H1 (cell line): Measurements from ENCODE around the gene TMEM232. TPM values are rescaled to one million over a fixed set of nuclear protein-coding genes. Genes with fewer than 3 reads are reported as not detected.

Experiments used
- CTCF ChIA-PET: fragments of 300-600 bp; sonication (Branson Sonifier 250); formaldehyde crosslinking; loops from one replicate; lab custom pipeline; 2021; ENCODE audit not compliant: partially characterized antibody; lab: Charles Lee
- POLR2A ChIA-PET: fragments of 300-600 bp; sonication (Branson Sonifier 250); formaldehyde crosslinking; loops from one replicate; lab custom pipeline; 2021; ENCODE audit warnings: inconsistent platforms; ENCODE audit not compliant: partially characterized antibody; lab: Charles Lee
- DNase-seq, 2 experiments: peaks; one replicate each; pipeline versions ENCODE4 v3.0.0 to v3.0.0-alpha.2; 2010 to 2022; ENCODE audit warnings: low spot score in 2 of 2, low read depth in 1 of 2, mixed read lengths in 1 of 2
- FAIRE-seq: peaks from 2 replicates; lab custom pipeline; 2011; peaks lifted over from hg19 to GRCh38; lab: Jason Lieb, UNC
- H2AFZ ChIP-seq: 2 replicates; pipeline ENCODE4 v1.8.1; 2012; ENCODE audit warnings: low read length, inconsistent platforms
- H2AK5ac ChIP-seq: 2 replicates; pipeline ENCODE4 v1.6.1; 2013; ENCODE audit warnings: low read depth, low read length
- H2BK120ac ChIP-seq: replicated peaks from 2 replicates; pipeline ENCODE3; 2013; ENCODE audit warnings: low read depth, low read length, inconsistent platforms
- H2BK12ac ChIP-seq: 2 replicates; pipeline ENCODE4 v1.6.1; 2013; ENCODE audit warnings: low read depth, low read length
- H2BK15ac ChIP-seq: 2 replicates; pipeline ENCODE4 v1.6.1; 2013; ENCODE audit warnings: low read length
- H2BK20ac ChIP-seq: 2 replicates; pipeline ENCODE4 v1.6.1; 2013; ENCODE audit warnings: low read length
- H2BK5ac ChIP-seq: 2 replicates; pipeline ENCODE4 v1.6.1; 2013; ENCODE audit warnings: low read depth, low read length
- H3K14ac ChIP-seq: 2 replicates; pipeline ENCODE4 v1.6.1; 2013; ENCODE audit warnings: inconsistent platforms; ENCODE audit not compliant: insufficient read length
- H3K18ac ChIP-seq: 2 replicates; pipeline ENCODE4 v1.6.1; 2013; ENCODE audit warnings: low read length; ENCODE audit errors: extremely low read depth
- H3K23ac ChIP-seq: 2 replicates; pipeline ENCODE4 v1.6.1; 2013; ENCODE audit warnings: inconsistent platforms; ENCODE audit not compliant: insufficient read length
- H3K23me2 ChIP-seq: 2 replicates; pipeline ENCODE4 v1.6.1; 2013; ENCODE audit warnings: low read depth, low read length
- H3K27ac ChIP-seq: 2 replicates; pipeline ENCODE4 v1.6.1; 2011; ENCODE audit warnings: low read depth, low read length, inconsistent platforms
- H3K27me3 ChIP-seq, 4 experiments: replicated peaks in 1 of 4; 1 replicate in 1 of 4; 2 replicates in 3 of 4; pipeline versions ENCODE4 v1.6.1 to v1.8.1; 2011 to 2013; ENCODE audit warnings: low read length in 3 of 4, mild to moderate bottlenecking in 3 of 4, inconsistent platforms in 2 of 4, mixed read lengths in 2 of 4, moderate library complexity in 1 of 4; ENCODE audit not compliant: control insufficient read depth in 3 of 4, insufficient read depth in 3 of 4; ENCODE audit errors: extremely low read depth in 1 of 4
- H3K36me3 ChIP-seq, 4 experiments: 2 replicates each; pipeline versions ENCODE4 v1.6.1 to v1.8.1; 2011 to 2013; ENCODE audit warnings: mild to moderate bottlenecking in 4 of 4, low read length in 3 of 4, moderate library complexity in 2 of 4, control low read depth in 1 of 4, inconsistent platforms in 1 of 4; ENCODE audit not compliant: insufficient read depth in 4 of 4, control insufficient read depth in 2 of 4
- H3K4ac ChIP-seq: replicated peaks from 2 replicates; pipeline ENCODE3; 2013; ENCODE audit warnings: low read length, low read depth, mixed read lengths, inconsistent platforms; ENCODE audit not compliant: insufficient read length
- H3K4me1 ChIP-seq, 4 experiments: replicated peaks in 1 of 4; 1 replicate in 1 of 4; 2 replicates in 3 of 4; pipeline versions ENCODE4 v1.6.1 to v1.8.1; 2011 to 2013; ENCODE audit warnings: low read length in 3 of 4, inconsistent platforms in 2 of 4, mixed read lengths in 1 of 4; ENCODE audit not compliant: insufficient read depth in 4 of 4, control insufficient read depth in 3 of 4
- H3K4me2 ChIP-seq, 2 experiments: 2 replicates each; pipeline versions ENCODE4 v1.6.1 to v1.8.1; 2011 to 2013; ENCODE audit warnings: low read depth in 2 of 2, low read length in 2 of 2, control low read depth in 1 of 2, inconsistent platforms in 1 of 2, mild to moderate bottlenecking in 1 of 2; ENCODE audit not compliant: insufficient read depth in 1 of 2
- H3K4me3 ChIP-seq, 4 experiments: fragments of 200-600, 300-600 bp in 1 of 4; sonication (generic), shearing (Covaris generic), sonication (Bioruptor Twin) in 1 of 4; 2 replicates each; pipeline versions ENCODE4 v1.5.1 to v1.8.1; 2011 to 2016; ENCODE audit warnings: low read length in 4 of 4, low read depth in 3 of 4, control low read depth in 2 of 4, inconsistent platforms in 2 of 4, mild to moderate bottlenecking in 2 of 4, mixed read lengths in 1 of 4, moderate library complexity in 1 of 4; ENCODE audit not compliant: insufficient read depth in 2 of 4; ENCODE audit errors: extremely low read depth in 1 of 4
- H3K56ac ChIP-seq: replicated peaks from 2 replicates; pipeline ENCODE3; 2013; ENCODE audit warnings: low read depth, mild to moderate bottlenecking, mixed read lengths, low read length, inconsistent platforms; ENCODE audit not compliant: insufficient read length
- H3K79me1 ChIP-seq: 2 replicates; pipeline ENCODE4 v1.6.1; 2013; ENCODE audit warnings: low read depth, low read length, control low read depth
- H3K79me2 ChIP-seq, 2 experiments: 2 replicates each; pipeline versions ENCODE4 v1.6.1 to v1.8.1; 2012 to 2013; ENCODE audit warnings: low read length in 2 of 2, mild to moderate bottlenecking in 2 of 2, inconsistent platforms in 1 of 2; ENCODE audit not compliant: insufficient read depth in 2 of 2, control insufficient read depth in 1 of 2
- H3K9ac ChIP-seq, 4 experiments: replicated peaks in 1 of 4; 1 replicate in 1 of 4; 2 replicates in 3 of 4; pipeline versions ENCODE4 v1.6.1 to v1.8.1; 2011 to 2013; ENCODE audit warnings: low read depth in 3 of 4, low read length in 3 of 4, control low read depth in 2 of 4, mild to moderate bottlenecking in 2 of 4, moderate library complexity in 2 of 4, inconsistent platforms in 1 of 4; ENCODE audit errors: extremely low read depth in 1 of 4
- H3K9me3 ChIP-seq, 2 experiments: 2 replicates each; pipeline versions ENCODE4 v1.6.1 to v1.8.1; 2012 to 2013; ENCODE audit warnings: mild to moderate bottlenecking in 2 of 2, moderate library complexity in 2 of 2, control low read depth in 1 of 2, inconsistent platforms in 1 of 2, low read depth in 1 of 2, low read length in 1 of 2, mixed read lengths in 1 of 2; ENCODE audit not compliant: insufficient read depth in 2 of 2
- H4K20me1 ChIP-seq, 2 experiments: replicated peaks in 1 of 2; 2 replicates each; pipeline versions ENCODE3 to v1.8.1; 2011 to 2013; ENCODE audit warnings: inconsistent platforms in 2 of 2, low read length in 2 of 2, mild to moderate bottlenecking in 1 of 2; ENCODE audit not compliant: insufficient read depth in 2 of 2, control insufficient read depth in 1 of 2
- H4K5ac ChIP-seq: 2 replicates; pipeline ENCODE4 v1.6.1; 2013; ENCODE audit warnings: low read length, low read depth, mixed read lengths, inconsistent platforms; ENCODE audit not compliant: insufficient read length
- H4K8ac ChIP-seq: 2 replicates; pipeline ENCODE4 v1.8.0; 2013; ENCODE audit warnings: mild to moderate bottlenecking, moderate library complexity, low read length, inconsistent platforms; ENCODE audit not compliant: insufficient read depth; ENCODE audit errors: extremely low read depth
- H4K91ac ChIP-seq: replicated peaks from 2 replicates; pipeline ENCODE3; 2013; ENCODE audit warnings: low read length, mixed read lengths, inconsistent platforms; ENCODE audit not compliant: insufficient read length
- CREB1 ChIP-seq: IDR thresholded peaks from 2 replicates; pipeline ENCODE4 v1.6.1; 2012; ENCODE audit warnings: inconsistent platforms
- EP300 ChIP-seq, 2 experiments: IDR thresholded peaks; 1 replicate in 1 of 2; 2 replicates in 1 of 2; pipeline ENCODE4 v1.6.1; 2011 to 2012; ENCODE audit warnings: low read depth in 2 of 2, low read length in 2 of 2, mild to moderate bottlenecking in 2 of 2, borderline replicate concordance in 1 of 2, inconsistent platforms in 1 of 2, moderate library complexity in 1 of 2
- MAFK ChIP-seq: IDR thresholded peaks from 2 replicates; pipeline ENCODE4 v1.6.1; 2012; ENCODE audit warnings: low read depth, mild to moderate bottlenecking, improper control_type of control experiment, low read length
- POU5F1 ChIP-seq: IDR thresholded peaks from 2 replicates; pipeline ENCODE4 v1.6.1; 2011; ENCODE audit warnings: low read depth, mild to moderate bottlenecking, low read length, moderate library complexity
- WGBS, 2 experiments: shearing (Covaris generic) in 1 of 2; methylation state at CpG; one replicate each; pipeline versions ENCODE4 v1.1.6 to v1.1.7; 2013 to 2015; ENCODE audit warnings: low lambda C conversion rate in 2 of 2, mixed read lengths in 2 of 2, inconsistent platforms in 1 of 2, low coverage in 1 of 2, missing lambda C conversion rate in 1 of 2; ENCODE audit not compliant: insufficient replicate concordance in 2 of 2, insufficient coverage in 1 of 2, insufficient read length in 1 of 2; ENCODE audit errors: extremely low coverage in 1 of 2, missing lambda C conversion rate in 1 of 2; 5-methylcytosine and 5-hydroxymethylcytosine counted together
- polyA plus RNA-seq, 7 experiments: library from polyadenylated mRNA; depleted of rRNA in 3 of 7; stranded (reverse) in 5 of 7; unstranded in 2 of 7; fragments of >200 nt in 5 of 7; fragments of 200-250 nt in 2 of 7; gene quantifications; 1 replicate in 5 of 7; 2 replicates in 1 of 7; 4 replicates in 1 of 7; pipeline versions ENCODE4 v1.2.1 to v1.2.3, GENCODE V29; 2011 to 2013; ENCODE audit warnings: missing spikeins in 2 of 7, mixed read lengths in 2 of 7
- total RNA-seq: library from RNA; stranded (reverse); fragmentation: NEBNext Ultra II Directional; extraction: Animal tissue kit (Norgen Biotek cat#: 25700); gene quantifications from 2 replicates; pipeline ENCODE4 v1.2.1, GENCODE V29; 2021

The TMEM232 gene
- total and polyA plus RNA-seq, 2 of the 8 experiments (the other 6 are each of a cell fraction or from before 2014, with no cell fraction given) = 0.38 to 1.3 TPM

DNA sequence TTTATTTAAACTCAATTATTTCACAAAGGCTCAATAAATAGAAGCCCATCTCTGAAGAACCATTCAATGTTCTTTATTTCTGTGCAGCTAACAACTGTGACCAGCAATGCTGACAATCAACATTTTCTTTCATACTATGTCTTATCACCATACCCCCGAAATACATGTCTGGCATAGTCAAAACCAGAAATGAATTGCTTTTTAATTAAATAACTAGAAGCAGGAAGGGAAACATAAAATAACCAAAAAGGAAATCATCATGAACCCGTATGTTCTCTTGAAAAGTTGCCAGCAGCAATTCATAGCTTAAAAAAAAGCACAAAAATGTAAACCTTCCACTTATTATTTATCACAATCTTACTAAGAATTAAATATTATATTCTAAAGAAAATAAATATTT, 212.4 kb downstream of the TMEM232 start:
- FAIRE-seq = no peak
- Histone ChIP-seq H2BK20ac (no peak overlapping the region), H4K5ac (no peak overlapping the region), H3K79me1 (no peaks in the 10 kb centered on the region), H4K8ac (no peak overlapping the region), H3K4me3 (no peak overlapping the region), H3K36me3 (no peaks in the 10 kb centered on the region), H2AK5ac (no peak overlapping the region), H3K27me3 (no peaks in the 10 kb centered on the region), H2BK12ac (no peak overlapping the region), H3K14ac (no peak overlapping the region), H3K4me2 (no peak overlapping the region), H3K9ac (no peak overlapping the region), H3K27ac (no peak overlapping the region), H3K4ac (no peak overlapping the region), H3K18ac (no peak overlapping the region), H4K91ac (no peak overlapping the region), H3K79me2 (no peaks in the 10 kb centered on the region), H3K9me3 (no peaks in the 10 kb centered on the region), H3K23me2 (no peaks in the 10 kb centered on the region), H4K20me1 (no peaks in the 10 kb centered on the region), H3K56ac (no peak overlapping the region), H2BK15ac (no peak overlapping the region), H2BK5ac (no peak overlapping the region), H2BK120ac (no peak overlapping the region), H2AFZ (no peak overlapping the region), H3K23ac (no peak overlapping the region), H3K4me1 (peaks cover 0 to 11% (median 4%) of the 10 kb centered on the region in 4 experiments; a peak in 3 of 7 replicates)
- CTCF ChIA-PET = no interaction called here
- no peak for DNase-seq
- whole genome bisulfite sequencing, 2 experiments = 90% methylated on average over 2 of the region's 2 CpGs; no CpG with 5 or more reads in 1 of the 2 experiments
- POLR2A ChIA-PET = no interaction called here
- TF ChIP-seq EP300 (IDR thresholded peaks at IDR 0.05; ENCODE audit: borderline replicate concordance in 1 of 2, low read depth in 2 of 2, low read length in 2 of 2) (no peak), CREB1 (no peak), MAFK (no peak), POU5F1 (no peak)
